Stimulated activated naive CD4-positive, alpha-beta T cell treated with Interleukin-2 at 50 U/mL for 16 hours (primary cell): ENCODE measurements around the gene PLCD3.

ENCODE experiments used
- DNase-seq: peaks from one replicate; lab custom pipeline; 2025; lab: John Stamatoyannopoulos, UW

Gene PLCD3

DNA sequence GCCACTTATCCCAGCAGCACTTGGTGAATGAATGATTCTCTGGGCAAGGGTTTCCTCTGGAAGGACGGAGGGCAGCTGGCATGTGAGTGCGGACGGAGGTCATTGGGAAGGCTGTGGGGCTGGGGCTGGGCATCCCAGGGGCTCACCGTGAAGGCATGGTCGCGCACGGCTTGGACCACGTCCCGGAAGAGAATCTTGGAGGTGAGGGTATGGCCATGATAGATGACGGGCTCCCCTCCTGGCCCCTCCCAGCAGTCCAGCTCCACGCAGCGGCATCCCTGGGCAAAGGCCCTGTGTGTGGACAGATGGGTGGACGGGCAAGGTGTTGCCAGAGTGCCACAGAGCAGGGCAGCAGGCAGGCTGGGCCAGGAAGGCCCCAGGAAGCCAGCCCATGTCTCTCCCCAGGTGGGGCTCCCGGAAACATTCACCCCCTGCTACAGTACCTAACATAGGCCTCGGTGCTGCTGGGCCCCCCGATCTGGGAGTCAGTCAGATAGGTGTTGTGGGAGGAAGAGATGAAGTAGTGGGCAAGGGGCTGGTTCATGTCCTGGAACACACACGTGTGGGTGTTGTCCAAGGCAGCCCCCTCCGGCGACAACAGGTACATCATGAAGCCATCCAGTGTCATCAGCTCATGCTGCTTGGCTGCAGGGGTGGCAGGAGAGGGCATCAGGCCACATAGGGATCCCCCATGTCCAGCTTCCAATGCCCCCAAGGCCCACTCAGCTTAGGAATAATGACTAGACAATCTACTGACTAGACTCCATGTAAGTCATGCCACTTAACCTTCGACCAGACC, 14.3 kb downstream of the PLCD3 start:
- DNase-seq: no peak

DNA sequence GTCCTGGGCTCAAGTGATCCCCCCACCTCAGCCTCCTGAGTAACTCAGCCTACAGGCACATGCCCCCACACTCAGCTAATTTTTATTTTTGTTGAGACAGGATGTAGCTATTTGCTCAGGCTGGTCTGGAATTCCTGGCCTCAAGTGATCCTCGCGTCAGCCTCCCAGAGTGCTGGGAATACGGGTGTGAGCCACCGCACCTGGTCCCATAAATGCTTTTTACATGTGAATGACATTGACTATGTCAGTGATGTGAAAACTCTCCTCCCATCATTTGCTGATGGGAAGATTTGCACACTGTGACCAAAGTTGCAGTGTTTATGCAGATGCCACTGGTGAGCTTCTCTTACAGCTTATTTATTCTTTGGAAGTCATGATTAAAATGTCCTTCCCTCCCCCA, 15.0 kb downstream of the PLCD3 start:
- DNase-seq: no peak

DNA sequence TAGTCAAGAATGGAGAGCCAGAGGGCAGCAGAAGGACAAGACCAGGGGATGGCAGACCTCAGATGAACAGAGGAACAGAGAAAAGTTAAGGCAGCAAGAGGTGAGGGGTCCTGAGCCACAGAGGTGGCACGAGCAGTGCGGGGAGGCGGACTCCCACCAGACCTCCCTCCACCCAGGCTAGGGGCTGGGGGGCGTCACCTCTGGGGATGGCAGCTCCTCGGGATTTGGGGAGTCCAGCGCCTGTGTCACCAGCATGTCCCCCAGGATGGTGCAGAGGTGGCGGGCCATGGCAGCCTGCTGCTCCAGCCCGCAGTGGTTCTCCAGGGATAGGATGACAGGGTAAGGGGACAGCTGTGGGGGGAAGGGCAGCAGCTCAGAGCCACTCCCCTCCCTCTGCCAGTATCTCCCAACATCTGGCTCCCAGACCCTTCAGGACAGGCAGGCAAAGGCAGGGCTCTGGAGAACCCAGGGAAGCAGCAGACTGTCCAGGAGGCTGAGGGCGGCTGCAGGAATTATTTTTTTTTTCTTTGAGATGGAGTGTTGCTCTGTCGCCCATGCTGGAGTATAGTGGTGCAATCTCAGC, 15.8 kb downstream of the PLCD3 start:
- no peak for DNase-seq

DNA sequence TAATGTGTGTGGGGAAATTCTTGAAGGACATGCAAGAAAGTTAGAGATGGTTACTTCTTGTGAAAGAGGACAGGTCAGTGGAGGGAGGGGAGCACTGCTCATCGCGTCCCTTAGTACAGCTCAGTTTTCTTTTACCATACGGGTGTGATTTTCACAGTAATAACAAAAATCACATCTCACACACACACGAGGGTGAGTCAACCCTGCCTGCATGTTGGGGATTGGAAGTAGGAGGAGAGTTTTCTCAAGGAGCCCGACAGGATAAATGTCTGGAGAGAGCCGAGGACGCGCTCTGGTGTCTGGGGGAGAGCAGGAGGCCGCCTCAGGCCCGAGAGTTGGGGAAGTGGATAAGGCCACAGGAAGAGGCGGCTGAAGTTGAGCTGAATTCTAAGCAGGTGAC, 16.4 kb downstream of the PLCD3 start:
- no peak for DNase-seq

DNA sequence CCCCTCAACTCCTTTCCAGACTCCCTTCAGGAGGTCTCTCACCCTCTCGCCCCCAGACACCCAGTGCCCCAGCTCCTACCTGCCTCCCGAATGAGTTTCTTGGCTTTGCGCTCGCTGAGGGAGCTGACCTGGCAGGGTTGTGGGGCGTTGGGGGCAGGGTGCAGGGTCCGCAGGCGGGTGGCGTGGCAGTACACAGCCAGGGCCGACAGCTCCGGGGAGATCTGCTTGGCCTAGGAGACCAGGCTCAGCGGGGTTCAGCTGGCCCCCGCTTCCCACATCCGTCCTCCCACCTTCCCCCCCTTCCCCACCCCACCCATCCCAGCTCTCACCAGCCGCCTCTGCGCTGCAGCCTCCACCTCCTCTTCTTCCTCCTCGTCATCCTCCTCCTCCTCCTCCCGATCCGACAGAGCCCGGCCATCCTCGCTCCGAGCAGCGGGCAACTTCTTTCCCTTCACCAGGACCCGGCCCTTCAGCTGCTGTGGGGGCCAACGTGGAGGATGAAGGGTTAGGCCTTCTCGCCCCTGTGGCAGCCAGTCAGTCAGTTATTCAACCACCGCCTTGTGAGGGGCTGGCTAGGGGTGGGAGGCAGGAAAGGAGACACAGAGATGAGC, 17.2 kb downstream of the PLCD3 start:
- DNase-seq: no peak

DNA sequence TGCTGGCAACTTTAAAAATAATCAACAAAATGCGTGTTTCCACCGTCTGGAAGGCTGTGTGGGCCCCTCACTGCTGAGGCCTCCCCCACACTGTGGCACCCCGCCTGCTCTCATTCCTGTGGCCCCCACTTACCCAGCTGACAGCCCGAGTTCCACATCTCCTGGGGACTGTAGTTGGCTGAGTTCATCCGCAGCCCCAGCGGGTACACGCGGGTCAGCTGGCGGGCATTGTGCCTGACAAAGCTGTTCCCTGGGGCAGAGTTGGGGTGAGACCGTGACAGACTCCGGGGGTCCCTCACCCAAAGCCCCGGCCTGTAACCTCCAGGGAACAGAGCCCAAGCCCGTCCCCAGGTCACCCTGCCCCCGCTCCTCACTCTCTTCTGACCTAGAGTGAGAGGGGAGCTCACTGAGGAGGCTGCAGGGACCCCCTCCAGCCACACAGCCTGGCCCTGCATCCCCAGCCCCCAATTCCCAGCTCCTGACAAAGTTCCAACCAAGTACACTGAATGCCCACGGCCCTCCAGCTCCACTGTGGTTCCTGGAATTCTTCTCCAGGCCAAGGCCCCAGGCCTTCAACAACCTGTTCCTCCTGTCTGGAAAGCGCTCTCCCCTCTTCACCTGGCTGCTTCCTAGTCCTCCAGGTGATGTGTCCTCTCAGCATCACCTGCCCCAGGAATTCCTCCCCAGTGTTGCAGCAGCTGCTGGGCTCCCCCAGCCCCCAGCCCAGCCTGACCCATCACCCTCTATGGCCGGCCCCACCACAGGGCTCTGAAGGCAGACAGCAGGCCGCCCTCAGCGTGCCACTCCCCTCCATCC, 18.0 kb downstream of the PLCD3 start:
- DNase-seq: no peak

DNA sequence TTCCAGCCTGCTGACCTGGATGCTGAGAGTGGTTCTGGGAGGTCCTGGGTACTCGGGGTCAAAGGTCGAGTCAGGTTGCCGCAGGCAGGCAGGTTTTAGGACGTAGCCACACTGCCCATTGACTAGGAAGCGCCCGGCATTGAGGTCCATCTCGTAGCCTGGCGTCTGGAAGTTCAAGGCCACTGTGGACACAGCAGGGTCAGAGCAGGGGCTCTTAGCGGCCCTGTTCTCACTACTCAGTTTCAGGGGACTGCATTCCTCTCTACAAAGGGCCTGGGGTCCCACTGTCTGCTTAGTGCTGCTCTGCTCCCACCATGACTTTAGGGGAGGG, 18.9 kb downstream of the PLCD3 start:
- no peak for DNase-seq

DNA sequence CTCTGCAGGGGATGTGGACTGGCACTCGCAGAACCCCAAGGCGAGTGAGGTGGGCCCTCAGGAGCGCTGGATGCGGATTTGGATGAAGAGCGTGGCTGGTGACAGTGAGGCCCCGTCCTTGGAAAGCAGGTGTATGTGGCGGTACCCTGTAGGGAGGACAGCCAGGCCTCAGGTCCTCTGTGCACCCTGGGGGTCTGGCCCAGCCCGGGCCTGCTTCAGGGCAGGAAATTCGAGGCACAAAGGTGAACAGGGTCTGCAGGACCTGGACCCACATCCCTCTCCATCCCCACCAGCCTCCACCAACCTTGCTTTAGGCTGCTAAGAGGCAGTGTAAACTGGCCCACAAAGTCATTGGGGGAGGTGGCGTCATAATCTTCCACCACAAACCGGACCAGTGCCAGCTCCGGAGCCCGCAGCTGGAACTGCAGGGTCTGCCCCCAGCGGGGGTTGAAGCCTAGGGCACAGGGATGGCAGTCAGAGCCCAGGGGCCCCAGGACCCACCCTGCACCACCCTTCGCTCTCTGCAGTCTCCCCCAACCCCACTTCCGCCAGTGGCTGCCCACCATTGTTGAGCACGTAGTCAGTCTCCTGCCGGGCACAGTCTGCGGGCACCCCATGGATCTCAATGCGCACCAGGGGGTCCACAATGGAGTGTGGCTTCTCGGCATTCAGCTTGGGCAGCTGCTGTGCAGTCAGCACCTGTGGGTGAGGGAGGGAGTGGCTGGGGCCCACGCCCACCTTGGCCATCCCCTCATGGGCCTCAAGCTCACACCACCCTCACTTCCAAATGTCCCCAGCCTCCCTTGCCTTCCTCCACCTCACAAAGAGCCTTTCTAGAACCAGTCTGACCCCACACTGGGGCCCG, 19.5 kb downstream of the PLCD3 start:
- DNase-seq: no peak

DNA sequence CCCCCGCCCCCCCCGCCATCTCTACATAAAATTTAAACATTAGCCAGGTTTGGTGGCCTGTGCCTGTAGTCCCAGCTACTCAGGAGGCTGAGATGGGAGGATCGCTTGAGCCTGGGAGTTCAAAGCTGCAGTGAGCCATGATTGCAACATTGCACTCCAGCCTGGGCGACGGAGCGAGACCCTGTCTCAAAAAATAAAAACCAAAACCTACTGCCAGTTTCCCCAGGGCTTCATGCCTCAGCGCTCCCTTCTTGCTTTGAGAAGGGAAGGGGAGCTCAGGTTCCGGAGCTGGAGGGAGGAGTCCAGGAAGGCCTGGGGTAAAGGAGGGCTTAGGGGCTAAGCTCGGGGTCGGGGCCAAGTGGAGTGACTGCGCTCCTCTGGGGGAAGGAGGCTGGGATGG, 20.5 kb downstream of the PLCD3 start:
- DNase-seq: no peak

DNA sequence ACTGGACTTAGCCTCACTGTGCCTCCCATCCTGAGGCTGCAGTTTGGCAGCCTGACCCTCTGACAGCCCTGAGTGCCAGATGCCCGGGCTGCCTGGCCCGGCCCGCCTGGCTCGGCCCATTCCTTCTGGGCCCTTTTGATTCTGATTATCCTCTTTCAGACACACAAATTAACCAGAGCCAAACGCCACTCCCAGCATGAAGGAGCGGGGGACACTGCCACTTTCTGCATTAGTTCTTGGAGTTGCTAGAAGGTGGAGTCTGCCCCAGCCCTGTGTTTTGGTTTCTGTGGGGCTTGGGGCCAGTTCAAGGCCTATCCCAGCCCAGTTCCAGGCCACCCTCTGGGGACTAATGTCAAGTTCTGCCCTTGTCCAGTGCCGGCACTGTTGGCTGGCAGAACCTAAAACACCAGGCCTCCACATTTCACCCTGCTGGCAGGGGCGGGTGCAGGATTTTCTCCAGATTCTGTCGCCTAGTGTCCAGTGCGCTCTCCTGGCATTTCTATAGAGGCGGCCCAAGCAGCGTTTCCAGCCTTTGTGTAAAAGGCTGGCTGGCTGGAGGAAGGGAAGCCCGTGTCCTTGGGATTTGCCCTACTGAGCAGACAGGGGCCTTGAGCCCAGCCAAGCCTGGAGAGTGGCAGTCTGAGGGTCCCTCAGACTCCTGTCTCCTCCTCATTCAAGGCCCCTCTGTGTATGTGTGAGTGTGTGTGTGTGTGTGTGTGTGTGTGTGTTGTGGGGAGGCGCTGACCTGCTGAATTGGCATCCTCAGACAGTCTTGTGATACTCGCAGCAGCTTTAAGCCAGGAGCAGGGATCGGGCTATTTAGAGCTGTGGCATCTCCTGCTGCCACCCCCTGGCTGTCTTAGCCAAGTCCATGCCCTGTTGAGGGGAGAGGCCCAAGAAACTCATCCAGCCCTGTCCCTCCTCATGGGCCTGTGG, 21.4 kb downstream of the PLCD3 start:
- no peak for DNase-seq

DNA sequence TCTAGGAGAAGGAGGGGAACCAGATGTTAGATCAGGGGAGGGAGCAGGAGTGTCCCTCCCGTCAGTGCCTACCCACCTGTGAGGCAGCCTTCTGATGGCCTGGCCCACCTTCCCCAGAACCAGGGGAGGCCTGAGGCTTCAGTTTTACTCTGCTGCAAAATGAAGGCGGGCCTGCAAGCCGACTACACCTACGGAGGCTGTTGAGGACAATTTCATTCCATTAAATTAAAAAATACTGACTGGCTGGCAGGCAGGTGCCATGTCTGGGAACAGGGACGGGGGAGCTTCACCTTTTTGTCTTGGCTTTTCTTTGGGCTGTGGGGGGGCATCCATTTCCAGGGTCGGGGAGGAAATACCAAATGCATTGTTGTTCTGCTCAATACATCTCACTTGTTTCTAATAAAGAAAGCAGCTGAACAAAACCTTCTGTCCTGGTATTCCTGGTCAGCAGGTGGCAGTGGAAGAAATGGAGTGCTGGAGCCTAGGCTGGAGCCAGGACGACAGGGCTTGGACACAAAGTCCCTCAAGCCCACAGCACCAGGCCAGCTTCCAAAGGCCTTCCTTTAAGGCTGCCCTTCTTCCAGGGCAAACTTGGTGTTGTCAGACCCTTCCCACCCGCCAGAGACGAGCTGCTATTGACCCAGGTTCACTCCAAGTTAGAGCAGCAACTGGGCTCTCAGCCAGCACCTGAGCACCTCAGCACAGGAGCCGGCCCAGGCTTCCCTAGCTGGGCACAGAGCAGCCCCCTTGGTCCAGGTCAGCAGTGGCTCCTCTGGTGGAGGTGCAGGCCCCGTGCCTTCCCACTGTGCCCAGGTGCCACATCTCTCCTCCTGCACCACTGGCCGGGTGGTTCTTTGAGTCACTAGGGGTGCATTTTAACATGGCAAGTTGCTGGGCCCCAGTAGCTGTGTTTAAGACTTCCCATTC, 23.5 kb downstream of the PLCD3 start:
- DNase-seq: no peak

DNA sequence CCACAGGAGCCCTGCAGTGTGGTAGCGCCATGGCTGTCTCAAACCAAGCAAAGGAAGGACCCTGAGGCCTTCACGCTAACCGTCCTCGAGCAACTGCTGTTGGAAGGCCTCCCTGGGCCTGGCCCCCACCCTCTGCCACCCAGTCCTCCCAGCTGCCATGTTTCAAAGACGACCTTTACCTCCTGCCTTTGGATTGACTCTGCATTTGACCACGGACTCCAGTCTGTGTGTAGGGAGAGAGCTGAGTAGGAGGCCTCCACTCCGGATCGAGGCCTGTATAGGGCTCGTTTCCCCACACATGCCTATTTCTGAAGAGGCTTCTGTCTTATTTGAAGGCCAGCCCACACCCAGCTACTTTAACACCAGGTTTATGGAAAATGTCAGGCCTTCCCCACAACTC, 24.3 kb downstream of the PLCD3 start:
- DNase-seq: no peak

DNA sequence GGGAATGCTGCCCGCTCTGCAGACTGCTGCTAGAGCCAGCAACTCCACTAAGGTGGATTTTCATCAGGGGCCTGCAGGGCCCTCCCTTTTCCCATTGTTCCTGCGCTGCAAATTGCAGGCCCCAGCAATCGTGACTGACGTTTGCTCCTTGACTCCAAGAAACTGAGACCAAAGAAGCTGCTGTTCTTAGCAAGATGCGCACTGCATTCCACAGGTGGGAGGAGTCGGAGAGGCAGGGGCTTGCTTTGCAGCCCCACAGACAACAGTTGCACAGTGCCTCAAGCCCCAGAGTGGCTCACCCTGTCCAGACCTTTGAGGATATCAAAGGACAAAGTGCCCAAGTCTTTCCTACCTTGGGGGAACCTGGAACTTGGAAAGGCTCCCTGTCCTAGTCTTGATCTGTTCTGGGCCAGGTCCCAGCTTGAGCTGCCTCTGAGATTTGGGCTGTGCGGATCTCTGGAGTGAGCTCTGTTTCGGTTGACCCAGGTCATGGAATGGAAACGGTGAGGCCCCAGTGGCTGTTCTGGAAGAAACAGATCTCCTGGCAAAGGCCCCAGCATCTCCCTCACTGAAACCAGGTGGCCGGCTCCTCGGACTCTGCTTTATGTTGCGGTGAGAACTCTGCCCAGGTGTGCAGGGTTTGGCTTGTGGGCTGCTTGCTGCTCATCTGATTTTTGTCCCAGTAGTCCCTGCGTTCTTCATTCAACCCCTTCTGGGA, 24.9 kb downstream of the PLCD3 start:
- no peak for DNase-seq

DNA sequence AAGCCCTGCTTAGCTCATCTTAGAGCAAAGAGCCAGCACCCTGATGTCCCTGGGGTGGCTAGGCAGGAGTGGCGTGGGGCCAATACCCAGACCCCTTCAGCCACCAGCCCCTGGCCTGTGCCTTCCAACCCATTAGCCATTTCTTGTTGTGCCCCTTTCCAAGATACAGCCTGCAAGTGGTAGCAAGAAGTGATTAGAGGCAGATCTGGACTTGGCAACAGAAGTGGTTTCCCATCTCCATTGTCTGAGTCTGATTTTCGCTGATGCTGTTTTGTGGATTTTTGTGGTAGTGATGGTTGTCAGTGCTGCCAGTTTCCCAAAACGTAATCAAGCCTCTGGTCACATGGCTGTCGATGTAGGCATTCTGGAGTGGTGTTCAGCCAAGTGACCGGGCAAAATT, 25.7 kb downstream of the PLCD3 start:
- DNase-seq: no peak

DNA sequence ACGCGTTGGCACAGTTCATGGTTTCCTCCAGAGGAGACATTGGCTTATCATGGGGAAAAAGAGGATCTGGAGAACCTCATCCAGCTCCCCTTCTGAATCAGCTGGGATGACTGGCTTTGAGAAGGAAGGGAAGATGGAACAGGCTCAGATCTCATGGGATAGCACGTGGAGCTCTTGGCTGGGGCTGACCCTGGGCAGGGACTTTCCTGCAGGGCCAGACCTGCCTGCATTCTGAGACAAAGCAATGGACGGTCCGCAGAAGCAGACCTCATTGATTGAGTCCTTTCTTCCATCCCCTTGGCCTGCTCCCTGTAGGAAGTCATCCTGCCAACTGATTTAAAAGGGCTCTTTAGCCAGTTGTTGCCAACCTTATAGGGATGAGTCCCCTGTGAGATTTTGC, 26.2 kb downstream of the PLCD3 start:
- no peak for DNase-seq

DNA sequence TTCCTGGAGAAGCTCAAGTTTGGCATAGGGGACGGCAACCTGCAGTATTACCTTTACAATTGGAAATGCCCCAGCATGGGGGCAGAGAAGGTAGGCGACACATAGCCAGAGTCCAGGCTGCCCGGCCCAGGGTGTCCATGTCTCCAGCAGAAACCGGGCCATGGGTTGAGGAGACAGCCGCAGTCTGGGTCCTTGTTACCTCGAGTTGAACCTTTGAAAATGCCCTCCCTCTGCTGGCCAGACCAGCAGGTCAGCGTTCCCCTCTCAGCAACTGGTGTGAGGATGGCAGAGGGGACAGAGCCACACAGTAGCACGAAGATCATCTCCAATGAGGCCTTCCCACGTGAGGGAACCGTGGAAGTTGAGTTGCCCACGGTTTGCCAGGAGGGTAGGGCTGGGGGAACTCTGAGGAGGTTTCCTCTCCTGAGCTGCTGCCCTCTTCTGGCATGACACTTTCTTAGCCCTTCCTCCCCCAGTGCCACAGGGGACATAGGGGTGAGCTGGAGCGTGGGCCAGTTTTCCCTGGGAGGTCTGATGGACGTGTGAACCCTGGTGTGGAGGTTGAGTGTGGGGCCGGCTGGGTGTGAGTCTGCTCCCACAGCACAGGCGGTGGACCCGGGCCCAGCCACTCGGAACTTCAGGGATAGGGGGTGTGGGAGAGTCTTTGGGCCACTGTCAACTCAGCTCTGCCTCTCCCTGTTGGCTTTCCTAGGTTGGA, 27.2 kb downstream of the PLCD3 start:
- DNase-seq: no peak

DNA sequence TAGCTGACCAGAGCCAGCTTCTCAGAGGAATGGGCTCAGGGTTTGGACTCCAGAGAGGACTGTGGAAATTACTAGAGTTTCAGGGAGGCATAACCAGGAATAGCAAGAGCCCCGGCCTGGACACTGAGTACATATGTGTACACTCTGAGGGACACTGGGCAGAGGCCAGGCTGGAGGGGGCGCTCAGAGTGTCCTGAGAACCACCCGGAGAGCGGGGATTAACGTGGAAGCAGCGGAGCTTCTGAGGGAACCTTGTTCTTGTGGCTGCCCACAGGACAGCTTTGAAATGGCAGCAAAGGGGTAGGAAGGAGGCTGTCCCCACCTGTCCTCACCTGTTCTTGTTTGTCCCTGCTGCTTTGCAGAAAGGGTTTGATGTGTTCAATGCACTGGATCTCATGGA, 27.8 kb downstream of the PLCD3 start:
- DNase-seq: no peak

DNA sequence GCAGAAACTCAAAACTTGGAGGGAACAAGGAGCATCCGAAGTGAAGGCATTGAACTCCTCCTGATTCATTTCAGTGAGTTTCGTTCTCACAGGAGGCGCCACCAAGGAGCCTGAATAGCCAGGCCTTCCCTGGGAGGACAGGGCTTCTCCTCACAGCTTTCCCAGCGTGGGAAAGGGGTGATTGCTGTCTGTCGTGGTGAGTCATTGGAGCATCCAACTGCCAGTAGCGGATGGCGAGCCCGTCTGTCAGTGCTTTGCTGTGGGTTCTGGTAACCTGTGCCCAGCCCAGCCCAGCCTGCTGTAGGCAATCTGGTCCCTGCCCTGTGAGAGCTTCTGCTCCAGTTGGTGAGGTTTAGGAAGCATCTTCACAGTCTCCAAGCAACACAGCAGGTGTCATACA, 28.3 kb downstream of the PLCD3 start:
- DNase-seq: no peak
